GM18870 (cell line): ENCODE results near the gene ADAMTS20.
"Not testable (repeated sequence)": the region's sequence is repeated elsewhere in the genome, so short reads cannot be mapped to it uniquely, and the experiment has no call there.

Experiments used
- ATAC-seq: cut with Tn5 transposase; IDR thresholded peaks from one replicate; pipeline ENCODE4 v1.9.1; 2021; ENCODE audit warnings: moderate library complexity; ENCODE audit not compliant: unreplicated experiment

ADAMTS20 gene

GRCh38 chr12:43362910-43363694 is 188.9 kb downstream of the ADAMTS20 start:
- no peak for ATAC-seq

- ATAC-seq, result no peak
These were observed 190.8 kb downstream of the ADAMTS20 start for GRCh38 chr12:43361031-43361710.

- not testable (repeated sequence) for ATAC-seq
These were observed 192.0 kb downstream of the ADAMTS20 start for GRCh38 chr12:43360001-43360400.

GRCh38 chr12:43357141-43357540 is 194.9 kb downstream of the ADAMTS20 start:
- no peak for ATAC-seq

GRCh38 chr12:43352001-43352400 is 200.0 kb downstream of the ADAMTS20 start:
- no peak for ATAC-seq

GRCh38 chr12:43349863-43350262 is 202.1 kb downstream of the ADAMTS20 start:
- no peak for ATAC-seq

- ATAC-seq, result no peak
These were observed 203.8 kb downstream of the ADAMTS20 start for GRCh38 chr12:43348221-43348620.

GRCh38 chr12:43347026-43347425 is 205.0 kb downstream of the ADAMTS20 start:
- no peak for ATAC-seq

GRCh38 chr12:43345023-43345422 is 207.0 kb downstream of the ADAMTS20 start:
- no peak for ATAC-seq

- ATAC-seq, result not testable (repeated sequence)
These were observed 210.2 kb downstream of the ADAMTS20 start for GRCh38 chr12:43341785-43342313.

GRCh38 chr12:43338848-43339526 is 213.0 kb downstream of the ADAMTS20 start:
- ATAC-seq, result peak; percentile 72

GRCh38 chr12:43337571-43338444 is 214.2 kb downstream of the ADAMTS20 start:
- peak; percentile 74 for ATAC-seq

- ATAC-seq, result no peak
These were observed 214.9 kb downstream of the ADAMTS20 start for GRCh38 chr12:43336962-43337555.

GRCh38 chr12:43333644-43334043 is 218.4 kb downstream of the ADAMTS20 start:
- no peak for ATAC-seq

- ATAC-seq, result no peak
These were observed 218.9 kb downstream of the ADAMTS20 start for GRCh38 chr12:43332977-43333640.

GRCh38 chr12:43331935-43332334 is 220.1 kb downstream of the ADAMTS20 start:
- ATAC-seq, result no peak

GRCh38 chr12:43329375-43329774 is 222.6 kb downstream of the ADAMTS20 start:
- no peak for ATAC-seq

GRCh38 chr12:43325786-43326185 is 226.2 kb downstream of the ADAMTS20 start:
- peak; percentile 69 for ATAC-seq

- ATAC-seq, result no peak
These were observed 231.7 kb downstream of the ADAMTS20 start for GRCh38 chr12:43320281-43320680.

GRCh38 chr12:43318021-43318420 is 234.0 kb downstream of the ADAMTS20 start:
- no peak for ATAC-seq
